ENCODE results near the gene NPHP3. TPM values are rescaled to one million over a fixed set of nuclear protein-coding genes. Genes with fewer than 3 reads are reported as not detected.
"Not testable (repeated sequence)": the region's sequence is repeated elsewhere in the genome, so short reads cannot be mapped to it uniquely, and the experiment has no call there.

The NPHP3 gene
- total and polyA plus RNA-seq, 7 donors, result 4.2 to 76.2 (median 38.0) TPM

DNA sequence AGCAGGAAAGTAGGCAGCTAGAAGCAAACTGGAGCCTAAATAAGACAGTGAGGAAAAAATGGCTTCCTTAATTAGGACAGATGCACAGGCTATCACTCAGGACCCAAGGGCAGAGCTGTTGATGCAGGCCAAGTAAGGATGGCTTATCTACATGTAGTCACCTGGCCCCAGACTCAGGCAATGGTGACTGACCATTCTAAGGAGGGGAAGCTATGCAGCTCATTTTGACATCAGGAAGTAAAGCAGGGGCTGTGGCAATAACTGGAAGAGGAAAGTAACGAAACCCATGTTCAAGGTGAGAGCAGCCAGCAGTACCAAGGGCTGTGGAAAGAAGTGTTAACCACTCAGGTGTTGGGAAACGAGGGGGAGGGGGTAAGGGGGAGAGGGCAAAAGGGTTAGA is 78.8 kb downstream of the NPHP3 start:
- no peak for TF ChIP-seq EP300 (IDR thresholded peaks at IDR 0.05)
- TF ChIP-seq, protein P1, sequence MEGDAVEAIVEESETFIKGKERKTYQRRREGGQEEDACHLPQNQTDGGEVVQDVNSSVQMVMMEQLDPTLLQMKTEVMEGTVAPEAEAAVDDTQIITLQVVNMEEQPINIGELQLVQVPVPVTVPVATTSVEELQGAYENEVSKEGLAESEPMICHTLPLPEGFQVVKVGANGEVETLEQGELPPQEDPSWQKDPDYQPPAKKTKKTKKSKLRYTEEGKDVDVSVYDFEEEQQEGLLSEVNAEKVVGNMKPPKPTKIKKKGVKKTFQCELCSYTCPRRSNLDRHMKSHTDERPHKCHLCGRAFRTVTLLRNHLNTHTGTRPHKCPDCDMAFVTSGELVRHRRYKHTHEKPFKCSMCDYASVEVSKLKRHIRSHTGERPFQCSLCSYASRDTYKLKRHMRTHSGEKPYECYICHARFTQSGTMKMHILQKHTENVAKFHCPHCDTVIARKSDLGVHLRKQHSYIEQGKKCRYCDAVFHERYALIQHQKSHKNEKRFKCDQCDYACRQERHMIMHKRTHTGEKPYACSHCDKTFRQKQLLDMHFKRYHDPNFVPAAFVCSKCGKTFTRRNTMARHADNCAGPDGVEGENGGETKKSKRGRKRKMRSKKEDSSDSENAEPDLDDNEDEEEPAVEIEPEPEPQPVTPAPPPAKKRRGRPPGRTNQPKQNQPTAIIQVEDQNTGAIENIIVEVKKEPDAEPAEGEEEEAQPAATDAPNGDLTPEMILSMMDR (IDR thresholded peaks at IDR 0.05), result no peak
- no peak for TF ChIP-seq POLR2AphosphoS5 (IDR thresholded peaks at IDR 0.05)
- no peak for TF ChIP-seq POLR2A (IDR thresholded peaks at IDR 0.05)
- Histone ChIP-seq H3K4me3 (no peak overlapping the region), H3K4me1 (no peaks in the 10 kb centered on the region), H3K27me3 (no peaks in the 10 kb centered on the region), H3K27ac (no peak overlapping the region), H3K36me3 (peaks cover 0 to 13% (median 7%) of the 10 kb centered on the region in 4 donors), H3K9me3 (no peaks in the 10 kb centered on the region)
- DNase-seq, result no peak
- 68 to 71% methylated on average over 2 of the region's 2 CpGs for WGBS, 2 donors
- intact Hi-C loops (cut with DNase I), result loop anchor here (2.0 to 10.0 kb wide), 2 partner anchors 107 to 289 kb away; no protein-coding TSS in a partner anchor

DNA sequence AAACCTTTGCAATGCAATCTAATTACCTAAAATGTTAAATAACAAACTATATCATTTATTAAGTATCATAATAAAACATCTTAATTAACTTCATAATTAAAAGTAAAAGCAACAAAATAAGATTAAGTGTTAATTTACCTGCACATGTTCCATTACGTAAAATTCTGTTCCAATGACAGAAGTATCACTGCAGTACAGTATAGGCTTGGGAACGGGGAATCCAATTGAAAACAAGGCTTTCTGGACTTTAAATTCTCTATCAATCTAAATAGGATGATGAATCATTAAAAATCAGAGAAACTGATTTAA is 79.7 kb downstream of the NPHP3 start:
- Histone ChIP-seq H3K36me3 (peaks cover 0 to 22% (median 7%) of the 10 kb centered on the region in 4 donors), H3K27ac (no peak overlapping the region), H3K4me3 (no peak overlapping the region), H3K9me3 (no peaks in the 10 kb centered on the region), H3K27me3 (no peaks in the 10 kb centered on the region), H3K4me1 (no peaks in the 10 kb centered on the region)
- intact Hi-C loops (cut with DNase I), result loop anchor here (2.0 to 10.0 kb wide), 2 partner anchors 106 to 288 kb away; no protein-coding TSS in a partner anchor
- TF ChIP-seq POLR2A (IDR thresholded peaks at IDR 0.05) (no peak), EP300 (IDR thresholded peaks at IDR 0.05) (no peak), POLR2AphosphoS5 (IDR thresholded peaks at IDR 0.05) (no peak)
- TF ChIP-seq, protein P1 (IDR thresholded peaks at IDR 0.05), result no peak
- WGBS, 2 donors, result 77 to 79% methylated on average over 2 of the region's 2 CpGs
- no peak for DNase-seq

DNA sequence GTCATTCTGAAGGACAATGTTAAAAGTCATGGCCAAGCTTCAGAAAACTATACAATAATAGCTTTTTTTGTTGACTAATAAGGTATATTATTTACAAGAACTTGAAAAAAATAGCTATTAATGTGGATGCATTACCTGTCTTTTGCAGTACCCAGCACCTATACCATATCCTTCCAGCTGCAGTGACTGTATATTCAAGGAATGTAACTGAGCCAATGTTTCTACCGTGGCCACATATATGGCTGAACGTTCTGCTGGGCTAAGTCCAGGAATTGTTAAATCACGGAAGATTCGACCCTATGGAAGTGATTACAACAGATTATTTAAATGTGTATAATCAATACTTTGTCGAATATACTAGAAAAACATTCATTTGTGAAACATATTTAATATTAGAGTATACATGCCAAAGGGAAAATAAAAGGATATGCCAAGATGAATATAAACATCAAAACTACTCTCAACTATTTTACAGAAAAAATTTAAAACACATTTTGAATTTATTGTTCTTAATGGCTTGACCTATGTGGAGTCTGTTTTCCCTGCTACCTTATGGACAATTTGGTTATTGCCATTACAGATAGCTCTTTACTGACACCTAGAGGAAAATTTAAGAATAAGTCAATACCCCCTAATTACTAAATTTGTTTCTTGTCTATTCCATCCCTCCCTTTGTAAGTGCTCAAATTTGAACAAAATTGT is 80.2 kb downstream of the NPHP3 start:
- TF ChIP-seq, protein P1 (IDR thresholded peaks at IDR 0.05), result peak; percentile 57 to 71 (median 63)
- TF ChIP-seq POLR2A (IDR thresholded peaks at IDR 0.05), result no peak
- H3K27me3 ChIP-seq, result no peaks in the 10 kb centered on the region
- H3K27ac ChIP-seq, result no peak overlapping the region
- no peaks in the 10 kb centered on the region for H3K9me3 ChIP-seq
- peaks cover 0 to 27% (median 7%) of the 10 kb centered on the region in 4 donors for H3K36me3 ChIP-seq
- DNase-seq, result no peak
- intact Hi-C loops (cut with DNase I), result loop anchor here (2.0 to 10.0 kb wide), 2 partner anchors 105 to 287 kb away; no protein-coding TSS in a partner anchor
- 60 to 76% methylated on average over 5 of the region's 5 CpGs for WGBS, 2 donors
- H3K4me1 ChIP-seq, result no peaks in the 10 kb centered on the region
- no peak overlapping the region for H3K4me3 ChIP-seq

DNA sequence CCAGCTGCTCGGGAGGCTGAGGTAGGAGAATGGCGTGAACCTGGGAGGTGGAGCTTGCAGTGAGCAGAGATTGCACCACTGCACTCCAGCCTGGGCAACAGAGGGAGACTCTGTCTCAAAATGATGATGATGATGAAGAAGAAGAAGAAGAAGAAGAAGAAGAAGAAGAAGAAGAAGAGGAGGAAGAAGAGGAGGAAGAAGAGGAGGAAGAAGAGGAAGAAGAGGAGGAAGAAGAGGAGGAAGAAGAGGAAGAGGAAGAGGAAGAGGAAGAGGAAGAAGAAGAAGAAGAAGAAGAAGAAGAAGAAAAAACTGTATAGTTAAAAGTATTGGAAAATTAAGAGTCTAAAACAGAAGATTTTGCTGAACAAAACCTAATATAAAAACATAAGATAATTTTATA is 80.8 kb downstream of the NPHP3 start:
- not testable (repeated sequence) for H3K27me3 ChIP-seq, H3K4me3 ChIP-seq, H3K9me3 ChIP-seq, H3K27ac ChIP-seq, H3K4me1 ChIP-seq, DNase-seq
- intact Hi-C loops (cut with DNase I), result loop anchor here (10.0 kb wide), 1 partner anchor 287 kb away; no protein-coding TSS in a partner anchor
- 90 to 92% methylated on average over 2 of the region's 2 CpGs for WGBS, 2 donors
- H3K36me3 ChIP-seq, result peaks cover 0 to 32% (median 7%) of the 10 kb centered on the region in 4 donors

DNA sequence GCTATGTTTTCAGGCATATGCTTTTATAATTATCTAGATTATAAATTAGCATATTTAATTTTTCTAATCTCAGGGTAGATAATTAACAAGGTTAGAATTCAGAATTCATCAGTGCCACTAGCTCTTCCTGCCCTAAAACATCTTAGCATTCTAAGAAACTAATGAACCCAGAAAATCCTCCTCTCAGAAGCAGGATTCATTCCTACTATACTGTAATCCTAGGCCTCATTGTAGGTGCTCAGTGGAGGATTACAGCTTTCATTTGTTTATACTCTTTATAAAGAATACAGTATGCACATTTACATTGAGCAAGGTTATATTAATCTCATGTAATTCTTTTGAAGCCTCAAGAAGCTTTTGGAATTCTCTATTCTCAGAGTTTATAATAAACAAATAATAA is 83.5 kb downstream of the NPHP3 start:
- intact Hi-C loops (cut with DNase I), result no loop called here
- H3K27me3 ChIP-seq, result no peaks in the 10 kb centered on the region
- no peak for DNase-seq
- H3K9me3 ChIP-seq, result no peaks in the 10 kb centered on the region
- no peak overlapping the region for H3K4me3 ChIP-seq
- H3K4me1 ChIP-seq, result no peaks in the 10 kb centered on the region
- H3K36me3 ChIP-seq, result peaks cover 0 to 41% (median 7%) of the 10 kb centered on the region in 4 donors
- TF ChIP-seq, protein P1 (IDR thresholded peaks at IDR 0.05), result no peak
- TF ChIP-seq EP300 (IDR thresholded peaks at IDR 0.05) (no peak), POLR2AphosphoS5 (IDR thresholded peaks at IDR 0.05) (no peak), POLR2A (IDR thresholded peaks at IDR 0.05) (no peak)
- H3K27ac ChIP-seq, result no peak overlapping the region
